ENCODE results near the gene OR7G1. TPM values are rescaled to one million over a fixed set of nuclear protein-coding genes. Genes with fewer than 3 reads are reported as not detected.

The OR7G1 gene, protein sequence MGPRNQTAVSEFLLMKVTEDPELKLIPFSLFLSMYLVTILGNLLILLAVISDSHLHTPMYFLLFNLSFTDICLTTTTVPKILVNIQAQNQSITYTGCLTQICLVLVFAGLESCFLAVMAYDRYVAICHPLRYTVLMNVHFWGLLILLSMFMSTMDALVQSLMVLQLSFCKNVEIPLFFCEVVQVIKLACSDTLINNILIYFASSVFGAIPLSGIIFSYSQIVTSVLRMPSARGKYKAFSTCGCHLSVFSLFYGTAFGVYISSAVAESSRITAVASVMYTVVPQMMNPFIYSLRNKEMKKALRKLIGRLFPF
- total RNA-seq, result not detected

DNA sequence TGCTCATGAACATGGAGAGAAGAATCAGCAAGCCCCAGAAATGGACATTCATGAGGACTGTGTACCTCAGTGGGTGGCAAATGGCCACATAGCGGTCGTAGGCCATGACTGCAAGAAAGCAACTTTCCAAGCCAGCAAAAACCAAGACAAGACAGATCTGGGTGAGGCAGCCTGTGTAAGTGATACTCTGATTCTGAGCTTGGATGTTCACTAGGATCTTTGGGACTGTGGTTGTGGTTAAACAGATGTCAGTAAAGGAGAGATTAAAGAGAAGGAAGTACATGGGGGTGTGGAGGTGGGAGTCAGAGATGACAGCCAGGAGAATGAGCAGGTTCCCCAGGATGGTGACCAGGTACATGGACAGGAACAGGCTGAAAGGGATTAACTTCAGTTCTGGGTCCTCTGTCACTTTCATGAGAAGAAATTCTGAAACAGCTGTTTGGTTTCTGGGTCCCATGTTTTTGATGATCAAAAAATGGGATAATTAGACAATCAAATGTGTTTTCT is at the start of gene OR7G1:
Gene OR7G1 (minus strand): TSS at position 457 of the 507 bp plus-strand sequence. CDS start 0 bp downstream, at position 457.

DNA sequence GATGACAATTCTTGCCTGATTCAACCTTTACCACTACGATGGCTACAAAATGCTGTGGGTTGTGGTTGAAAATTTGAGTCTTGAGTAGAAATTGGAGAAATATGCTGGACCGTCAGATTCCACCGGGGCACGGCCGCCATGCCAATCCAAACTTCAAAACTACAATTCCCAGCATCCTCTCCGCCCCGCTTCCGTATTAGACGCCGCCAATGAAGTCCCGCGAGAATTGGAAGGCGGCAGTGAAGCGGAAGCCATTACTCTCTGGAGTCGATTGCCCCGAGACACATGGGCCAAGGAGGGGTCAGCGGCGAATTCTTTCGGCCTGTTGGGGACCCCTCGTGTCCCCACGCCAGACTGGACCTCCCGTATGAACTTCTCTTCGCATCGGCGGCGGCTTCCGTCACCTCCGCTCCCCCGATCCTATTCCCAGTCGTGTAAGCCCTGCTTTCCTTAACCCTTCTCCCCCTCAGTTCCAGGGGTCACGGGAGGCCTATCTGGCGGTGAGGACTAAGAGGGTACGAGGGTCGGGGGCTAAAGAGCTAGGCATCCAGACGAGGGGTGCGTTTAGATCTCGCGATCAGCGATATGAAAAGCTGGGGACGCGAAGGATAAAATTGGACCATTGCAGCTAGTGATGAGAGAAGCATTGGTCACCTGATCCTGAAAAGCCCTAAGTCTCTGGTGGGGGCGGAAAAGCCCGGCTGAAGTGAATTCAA is 24.8 kb upstream of the OR7G1 start, which contains the start of gene ZNF317:
Gene ZNF317 (plus strand): TSS at position 239 of the 716 bp plus-strand sequence. CDS start 15,620 bp downstream, outside the sequence.

DNA sequence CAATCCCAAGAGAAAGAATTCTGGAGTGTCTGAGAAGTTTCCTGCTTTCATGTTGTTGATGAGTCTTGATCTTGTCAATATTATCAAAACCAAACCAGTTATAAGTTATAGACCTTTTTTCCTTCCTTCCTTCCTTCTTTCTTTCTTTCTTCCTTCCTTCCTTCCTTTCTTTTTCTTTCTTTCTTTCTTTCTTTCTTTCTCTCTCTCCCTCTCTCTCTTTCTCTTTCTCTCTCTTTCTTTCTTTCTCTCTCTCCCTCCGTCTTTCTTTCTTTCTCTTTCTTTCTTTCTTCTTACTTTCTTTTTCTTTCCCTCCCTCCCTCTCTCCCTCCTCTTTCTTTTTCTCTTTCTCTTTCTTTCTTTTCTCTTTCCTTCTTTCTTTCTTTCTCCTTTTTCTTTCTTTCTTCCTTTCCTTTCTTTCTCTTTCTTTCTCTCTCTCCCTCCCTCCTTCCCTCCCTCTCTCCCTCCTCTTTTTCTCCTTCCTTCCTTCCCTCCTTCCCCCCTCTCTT is 11.4 kb upstream of the OR7G1 start, which contains the start of gene OR7G3:
Gene OR7G3 (minus strand): TSS at position 51 of the 506 bp plus-strand sequence. CDS start 0 bp downstream, at position 51.

DNA sequence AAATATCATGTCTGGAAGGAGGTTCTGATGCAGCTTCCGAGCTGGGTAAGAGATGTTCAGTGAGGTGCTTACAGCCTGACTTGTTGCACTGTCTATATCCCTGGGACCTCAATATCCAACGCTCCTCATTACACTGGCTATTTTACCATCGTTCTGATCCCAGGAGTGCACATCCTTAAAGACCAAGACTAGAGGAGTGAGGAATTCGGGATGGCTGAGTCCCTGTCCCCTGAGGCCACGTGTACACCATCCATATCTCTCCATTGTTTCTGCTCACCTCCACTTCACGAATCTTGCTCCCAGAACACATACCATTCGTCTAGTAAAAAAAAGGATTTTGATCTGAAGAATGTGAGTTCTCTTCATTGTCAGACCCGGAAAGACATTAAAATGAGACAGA is 8.2 kb downstream of the OR7G1 start, which contains the start of gene OR7G2:
Gene OR7G2 (minus strand): TSS at position 101 of the 400 bp plus-strand sequence. CDS start 4,232 bp downstream, outside the sequence.

DNA sequence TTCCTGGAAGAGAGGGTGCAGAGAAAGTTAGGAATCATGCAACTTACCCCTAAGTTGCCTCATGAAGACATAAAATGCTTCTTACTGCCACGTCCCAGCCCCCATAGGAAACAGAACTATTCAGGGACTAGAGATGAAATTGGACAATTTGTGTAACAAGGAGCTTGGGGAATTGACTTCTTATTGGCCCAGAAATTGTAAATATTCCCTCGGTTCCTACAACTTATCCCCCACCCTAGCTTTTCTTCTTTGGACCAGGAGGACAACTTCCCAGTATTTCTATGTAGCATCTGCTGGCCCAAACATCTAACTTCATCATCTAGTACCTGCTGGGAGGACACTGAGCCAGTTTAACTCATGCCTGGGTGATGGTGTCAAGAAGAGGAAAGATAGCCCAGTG is 28.8 kb downstream of the OR7G1 start, which contains the start of gene OR1M1:
Gene OR1M1 (plus strand): TSS at position 301 of the 400 bp plus-strand sequence. CDS start 6,184 bp downstream, outside the sequence.

Other genes with a start within 250 kb of the OR7G1 start
- not detected for gene MUC16, start 105.4 kb downstream of the OR7G1 start, total RNA-seq
- gene OR1M1, start 28.7 kb downstream of the OR7G1 start, total RNA-seq, result not detected
- not detected for gene OR7G2, start 8.3 kb downstream of the OR7G1 start, total RNA-seq
- not detected for gene OR7G3, start 11.2 kb upstream of the OR7G1 start, total RNA-seq
- 10 to 100 TPM; 38.2 to 41.1 TPM for gene ZNF317, start 24.6 kb upstream of the OR7G1 start, total RNA-seq
- gene OR7D2, start 63.2 kb upstream of the OR7G1 start, total RNA-seq, result under 1 TPM in 1 of 2 experiments, not detected in 1; 0.07 TPM
- gene OR7D4, start 103.8 kb upstream of the OR7G1 start, total RNA-seq, result not detected
- not detected for gene OR7E24, start 135.2 kb upstream of the OR7G1 start, total RNA-seq
- 10 to 100 TPM in 1 of 2 experiments, 1 to 10 TPM in 1; 9.4 to 10.1 TPM for gene ZNF699, start 194.1 kb upstream of the OR7G1 start, total RNA-seq
- 10 to 100 TPM; 15.3 to 20.1 TPM for gene ZNF559, start 208.4 kb upstream of the OR7G1 start, total RNA-seq
- under 1 TPM; 0.45 to 0.75 TPM for gene ZNF177, start 247.2 kb upstream of the OR7G1 start, total RNA-seq

Data from activated naive CD4-positive, alpha-beta T cell treated with anti-CD3 and anti-CD28 coated beads, Interleukin-2, amount 10 ng/mL, durations not matched to agents 5 hours and 36 hours (primary cell).